ENCODE results near the gene HNRNPDL.
"Not testable (repeated sequence)": the region's sequence is repeated elsewhere in the genome, so short reads cannot be mapped to it uniquely, and the experiment has no call there.

- not testable (repeated sequence) for TF ChIP-seq EZH2 (IDR thresholded peaks at IDR 0.05; ENCODE audit: low read depth); CTCF (conservative IDR thresholded peaks at IDR 0.05)
Measured at GRCh38 chr4:82415061-82415460, 15.2 kb downstream of the HNRNPDL start.
